Lower leg skin (tissue), 3 donors: Measurements from ENCODE around the gene NKAPL.

Experiments
- CTCF ChIP-seq, 3 donors: fragments of 450-650 bp; IDR thresholded peaks; one replicate each; pipeline ENCODE4 v1.5.1; 2016; ENCODE audit warnings: antibody characterized with exemption in 3 of 3, mild to moderate bottlenecking in 3 of 3, moderate library complexity in 2 of 3
- POLR2A ChIP-seq, 2 donors: fragments of 450-650 bp; IDR thresholded peaks; one replicate each; pipeline ENCODE4 v1.6.1; 2016 to 2017; ENCODE audit warnings: antibody characterized with exemption in 2 of 2, mild to moderate bottlenecking in 1 of 2, moderate library complexity in 1 of 2

GRCh38 chr6:28232785-28233184 lies 26.3 kb upstream of the NKAPL start:
- TF ChIP-seq POLR2A (IDR thresholded peaks at IDR 0.05) (no peak), CTCF (IDR thresholded peaks at IDR 0.05) (no peak)
